ENCODE results near the gene MED12.

DNA sequence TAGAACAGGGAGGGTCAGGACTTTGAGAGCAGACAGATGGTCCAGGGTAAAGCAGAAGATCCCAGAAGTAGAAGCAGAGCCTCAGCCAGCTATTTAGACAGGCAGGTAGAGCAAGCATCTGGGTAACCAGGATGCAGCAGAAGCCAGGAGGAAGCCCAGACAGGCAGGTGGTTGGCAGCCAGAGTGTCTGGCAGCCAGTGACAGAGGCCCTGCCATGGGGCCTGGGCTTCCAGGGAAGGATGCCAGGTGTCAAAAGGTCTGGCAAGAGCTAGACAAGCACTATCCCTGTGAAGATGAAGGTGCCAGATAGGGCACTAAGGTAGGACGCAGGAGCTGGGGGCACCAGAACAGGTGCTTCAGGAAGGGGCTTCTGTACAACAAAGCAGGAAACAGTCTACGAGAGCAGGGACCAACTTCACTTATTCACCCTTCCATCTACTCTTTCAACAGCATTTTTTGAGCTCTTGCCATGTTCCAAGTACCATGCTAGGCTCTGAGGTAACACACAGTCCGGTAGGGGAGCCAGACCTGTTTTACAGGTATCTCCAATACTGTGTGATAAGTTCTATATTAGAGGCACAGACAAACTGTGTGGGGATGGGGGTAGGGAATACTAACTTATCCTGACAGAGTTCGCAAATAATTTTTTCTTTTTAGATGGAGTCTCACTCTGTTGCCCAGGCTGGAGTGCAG, 66.6 kb downstream of the MED12 start:
- TF ChIP-seq, protein P1, sequence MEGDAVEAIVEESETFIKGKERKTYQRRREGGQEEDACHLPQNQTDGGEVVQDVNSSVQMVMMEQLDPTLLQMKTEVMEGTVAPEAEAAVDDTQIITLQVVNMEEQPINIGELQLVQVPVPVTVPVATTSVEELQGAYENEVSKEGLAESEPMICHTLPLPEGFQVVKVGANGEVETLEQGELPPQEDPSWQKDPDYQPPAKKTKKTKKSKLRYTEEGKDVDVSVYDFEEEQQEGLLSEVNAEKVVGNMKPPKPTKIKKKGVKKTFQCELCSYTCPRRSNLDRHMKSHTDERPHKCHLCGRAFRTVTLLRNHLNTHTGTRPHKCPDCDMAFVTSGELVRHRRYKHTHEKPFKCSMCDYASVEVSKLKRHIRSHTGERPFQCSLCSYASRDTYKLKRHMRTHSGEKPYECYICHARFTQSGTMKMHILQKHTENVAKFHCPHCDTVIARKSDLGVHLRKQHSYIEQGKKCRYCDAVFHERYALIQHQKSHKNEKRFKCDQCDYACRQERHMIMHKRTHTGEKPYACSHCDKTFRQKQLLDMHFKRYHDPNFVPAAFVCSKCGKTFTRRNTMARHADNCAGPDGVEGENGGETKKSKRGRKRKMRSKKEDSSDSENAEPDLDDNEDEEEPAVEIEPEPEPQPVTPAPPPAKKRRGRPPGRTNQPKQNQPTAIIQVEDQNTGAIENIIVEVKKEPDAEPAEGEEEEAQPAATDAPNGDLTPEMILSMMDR (IDR thresholded peaks at IDR 0.05; ENCODE audit: low read depth, low read length), result no peak
- no peak for TF ChIP-seq EZH2phosphoT487 (IDR thresholded peaks at IDR 0.05; ENCODE audit: low read depth)

All from OCI-LY3 (cell line).